NT2/D1 (cell line): Measurements from ENCODE around the gene TDRD9.

Experiments used
- YY1 ChIP-seq: IDR thresholded peaks from 2 replicates; pipeline ENCODE4 v1.6.1; 2011; ENCODE audit not compliant: insufficient read length, insufficient read depth
- ZNF274 ChIP-seq: IDR thresholded peaks from 2 replicates; pipeline ENCODE4 v1.6.1; 2011; ENCODE audit warnings: mild to moderate bottlenecking, low read depth, low read length

DNA sequence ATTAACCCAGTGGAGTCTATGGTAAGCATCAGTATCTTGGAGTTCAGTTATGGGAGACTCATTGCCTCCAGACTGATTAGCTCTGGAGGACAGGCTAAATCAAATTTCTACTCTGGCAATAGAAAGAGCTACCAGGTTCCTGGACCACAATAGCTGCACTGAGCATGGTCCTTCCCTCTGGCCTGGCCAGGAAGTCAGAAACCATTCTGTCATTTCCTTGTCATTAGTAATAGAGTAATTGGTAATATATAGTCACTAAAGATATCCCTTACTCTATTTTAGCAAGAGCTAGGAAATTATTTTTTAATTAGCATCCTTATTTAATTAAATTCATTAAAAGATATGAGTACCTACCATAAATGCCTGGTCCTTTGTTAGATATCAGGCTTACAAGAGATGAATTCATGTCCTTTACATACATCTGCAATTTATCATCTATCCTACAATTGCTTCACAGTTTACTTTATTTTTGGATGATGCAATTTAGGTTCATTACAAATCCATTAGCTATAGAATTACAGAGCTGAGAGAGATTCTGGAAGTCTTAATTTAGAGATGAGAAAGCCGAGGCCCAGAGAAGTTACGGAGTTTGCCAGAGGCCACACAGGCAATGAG, 23.7 kb upstream of the TDRD9 start:
- TF ChIP-seq YY1 (no peak), ZNF274 (no peak)
